Loucy (cell line): Measurements from ENCODE around the gene ASL.

Experiments
- EZH2phosphoT487 ChIP-seq: fragments of 200-600 bp; IDR thresholded peaks from 2 replicates; pipeline ENCODE4 v1.6.1; 2018; ENCODE audit warnings: antibody characterized with exemption, mild to moderate bottlenecking, moderate library complexity, borderline replicate concordance
- TF ChIP-seq, protein P1 (sequence below): fragments of 200-600 bp; sonication (generic); conservative IDR thresholded peaks from 2 replicates; pipeline ENCODE4 v1.5.1; 2014; ENCODE audit warnings: mild to moderate bottlenecking, antibody characterized with exemption, low read length

DNA sequence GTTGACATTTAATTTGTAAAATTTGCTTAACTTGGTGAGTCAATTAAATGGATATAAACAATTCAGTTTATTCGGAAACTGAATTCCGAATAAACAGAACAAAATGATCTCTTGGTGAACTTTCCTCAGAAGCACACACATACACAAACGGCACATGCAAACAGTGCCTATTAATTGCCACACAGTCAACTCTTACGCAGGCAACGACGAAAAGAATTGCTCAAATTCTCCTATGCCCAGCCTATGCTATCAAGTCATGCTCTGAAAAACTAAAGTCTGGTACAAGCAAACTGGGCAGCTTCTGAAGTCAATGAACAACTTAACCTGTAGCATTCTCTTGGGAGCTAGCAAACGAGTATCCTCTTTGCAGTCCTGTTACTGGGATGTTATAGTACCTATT lies 38.8 kb upstream of the ASL start:
- TF ChIP-seq, protein P1, sequence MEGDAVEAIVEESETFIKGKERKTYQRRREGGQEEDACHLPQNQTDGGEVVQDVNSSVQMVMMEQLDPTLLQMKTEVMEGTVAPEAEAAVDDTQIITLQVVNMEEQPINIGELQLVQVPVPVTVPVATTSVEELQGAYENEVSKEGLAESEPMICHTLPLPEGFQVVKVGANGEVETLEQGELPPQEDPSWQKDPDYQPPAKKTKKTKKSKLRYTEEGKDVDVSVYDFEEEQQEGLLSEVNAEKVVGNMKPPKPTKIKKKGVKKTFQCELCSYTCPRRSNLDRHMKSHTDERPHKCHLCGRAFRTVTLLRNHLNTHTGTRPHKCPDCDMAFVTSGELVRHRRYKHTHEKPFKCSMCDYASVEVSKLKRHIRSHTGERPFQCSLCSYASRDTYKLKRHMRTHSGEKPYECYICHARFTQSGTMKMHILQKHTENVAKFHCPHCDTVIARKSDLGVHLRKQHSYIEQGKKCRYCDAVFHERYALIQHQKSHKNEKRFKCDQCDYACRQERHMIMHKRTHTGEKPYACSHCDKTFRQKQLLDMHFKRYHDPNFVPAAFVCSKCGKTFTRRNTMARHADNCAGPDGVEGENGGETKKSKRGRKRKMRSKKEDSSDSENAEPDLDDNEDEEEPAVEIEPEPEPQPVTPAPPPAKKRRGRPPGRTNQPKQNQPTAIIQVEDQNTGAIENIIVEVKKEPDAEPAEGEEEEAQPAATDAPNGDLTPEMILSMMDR: no peak
- TF ChIP-seq EZH2phosphoT487: no peak
